GM15510 (cell line): Measurements from ENCODE around the gene TM4SF18.

Experiments used
- POLR2A ChIP-seq: IDR thresholded peaks from 3 replicates; pipeline ENCODE4 v1.6.1; 2011; ENCODE audit warnings: borderline replicate concordance; ENCODE audit not compliant: insufficient read length; ENCODE audit errors: extremely low read depth

The TM4SF18 gene

GRCh38 chr3:149282836-149283235 is 50.6 kb downstream of the TM4SF18 start:
- no peak for TF ChIP-seq POLR2A

DNA sequence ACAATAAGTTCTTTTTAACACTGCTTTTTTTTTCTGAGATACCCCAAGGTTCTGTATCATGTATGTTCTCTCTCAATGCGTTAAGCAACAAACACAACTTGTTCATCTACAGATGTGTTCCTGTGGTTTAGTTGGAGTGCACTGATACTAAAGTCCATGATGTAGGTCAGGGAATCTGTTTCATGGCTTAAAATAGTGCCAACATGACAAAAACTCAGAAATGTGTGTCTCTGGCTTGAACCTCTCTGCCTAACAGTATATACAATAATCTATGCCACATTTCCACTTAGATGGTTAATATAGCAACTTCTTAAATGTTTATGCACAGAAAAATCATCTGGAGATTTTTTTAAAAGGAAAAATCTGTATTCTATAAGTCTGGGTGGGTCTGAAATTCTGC is 51.1 kb downstream of the TM4SF18 start:
- no peak for TF ChIP-seq POLR2A

GRCh38 chr3:149280671-149281349 is 52.6 kb downstream of the TM4SF18 start:
- no peak for TF ChIP-seq POLR2A

DNA sequence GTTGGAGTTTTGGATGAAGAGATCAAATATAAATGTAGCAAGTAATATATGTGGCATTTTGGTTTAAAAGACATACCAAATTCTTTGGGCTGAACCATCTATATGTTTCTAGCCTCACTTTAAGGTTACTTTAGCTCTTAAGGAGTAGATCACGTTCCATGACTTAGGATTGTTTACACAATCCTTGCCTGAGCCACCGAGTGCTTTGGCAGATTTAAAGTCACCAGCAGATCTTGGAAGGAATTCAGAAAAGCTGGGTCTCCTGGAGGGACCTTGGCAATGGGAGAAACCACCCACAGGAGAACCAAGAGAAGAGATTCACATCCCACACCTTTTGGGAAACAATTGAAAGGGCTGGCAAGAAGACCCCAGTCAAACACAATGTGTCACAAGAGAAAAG is 54.5 kb downstream of the TM4SF18 start:
- no peak for TF ChIP-seq POLR2A

DNA sequence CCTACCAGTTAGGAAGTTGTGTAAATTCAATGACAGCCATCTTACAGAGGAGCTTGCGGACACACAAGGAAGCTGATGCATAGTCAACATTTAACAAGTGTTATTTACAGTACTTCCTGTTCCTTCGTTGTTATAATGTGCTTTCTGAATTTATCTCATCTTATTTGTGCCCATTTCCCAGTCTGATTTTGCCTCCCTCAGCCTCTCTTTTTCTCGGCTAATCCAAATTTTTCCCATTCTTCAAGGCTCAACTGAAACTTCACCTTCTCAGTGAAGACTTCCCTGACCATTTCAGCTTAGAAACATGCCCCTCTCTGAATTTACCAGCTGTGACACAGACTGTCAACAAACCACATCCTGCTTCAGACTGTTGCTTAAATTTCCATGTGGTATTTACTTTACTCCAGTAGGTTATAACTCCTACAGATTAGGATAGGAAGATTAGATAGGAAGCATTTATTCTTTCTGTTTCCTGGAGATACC is 56.1 kb downstream of the TM4SF18 start:
- TF ChIP-seq POLR2A: no peak

GRCh38 chr3:149276619-149277018 is 56.8 kb downstream of the TM4SF18 start:
- no peak for TF ChIP-seq POLR2A

DNA sequence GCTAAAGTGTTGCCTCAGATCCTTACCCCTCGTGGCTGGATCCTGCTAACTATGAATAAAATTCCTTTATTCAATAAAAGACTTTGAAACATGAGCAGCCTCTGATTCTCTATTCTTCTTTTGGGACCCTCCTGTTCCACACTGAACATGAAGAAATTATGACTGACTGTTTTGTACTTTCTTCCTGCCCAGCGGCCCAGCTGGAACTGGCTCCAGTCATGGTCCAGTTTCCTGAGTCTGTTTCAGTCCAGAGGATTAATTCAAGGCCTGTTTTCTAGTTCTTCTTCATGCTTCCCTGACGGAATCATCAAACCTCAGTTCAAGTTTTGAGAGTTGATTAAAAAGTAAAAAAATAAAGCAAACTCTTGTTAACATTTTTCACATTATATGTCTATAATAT is 59.2 kb downstream of the TM4SF18 start:
- TF ChIP-seq POLR2A: no peak

GRCh38 chr3:149273096-149273751 is 60.2 kb downstream of the TM4SF18 start:
- TF ChIP-seq POLR2A: no peak

GRCh38 chr3:149271669-149272068 is 61.8 kb downstream of the TM4SF18 start:
- no peak for TF ChIP-seq POLR2A

- no peak for TF ChIP-seq POLR2A
Observed at GRCh38 chr3:149270180-149270579, 63.3 kb downstream of the TM4SF18 start.

DNA sequence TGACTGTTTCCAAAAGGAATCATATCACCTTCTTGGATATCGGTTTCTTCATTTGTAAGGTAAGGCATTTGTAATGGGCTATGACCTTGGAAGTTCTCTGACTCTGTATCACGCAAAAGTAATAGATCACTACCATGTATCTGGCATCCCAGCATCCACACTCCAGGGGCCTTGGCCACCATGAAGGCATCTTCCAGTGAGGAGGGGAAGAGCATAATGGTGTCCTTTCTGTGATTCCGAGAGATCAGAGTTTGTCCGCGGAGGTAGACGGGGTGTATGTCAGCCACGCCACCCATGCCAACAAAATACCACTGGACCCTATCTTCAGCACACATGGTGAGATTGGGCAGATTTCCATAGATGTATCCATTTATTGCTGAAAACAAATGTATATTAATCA is 63.7 kb downstream of the TM4SF18 start:
- no peak for TF ChIP-seq POLR2A
